Activated T-cell treated with anti-CD3 and anti-CD28 coated beads, Interleukin-2, amount 50 U/mL, for 24 hours (primary cell): ENCODE measurements around the gene PRAF2.

Experiments
- DNase-seq: peaks from one replicate; pipeline ENCODE4 v3.0.0-alpha.2; 2020
- H3K27ac Mint-ChIP-seq: 2 replicates; pipeline ENCODE4 v1.8.0; 2020; ENCODE audit warnings: mild to moderate bottlenecking, mixed read lengths
- H3K27me3 Mint-ChIP-seq: 2 replicates; pipeline ENCODE4 v1.8.0; 2020; ENCODE audit warnings: mixed read lengths
- H3K36me3 Mint-ChIP-seq: 2 replicates; pipeline ENCODE4 v1.8.0; 2020; ENCODE audit warnings: low read depth, mixed read lengths
- H3K4me1 Mint-ChIP-seq: 2 replicates; pipeline ENCODE4 v1.8.0; 2020; ENCODE audit warnings: low read depth, mixed read lengths
- H3K4me3 Mint-ChIP-seq: 2 replicates; pipeline ENCODE4 v1.8.0; 2020; ENCODE audit warnings: mild to moderate bottlenecking, moderate library complexity, mixed read lengths
- H3K9me3 Mint-ChIP-seq: 2 replicates; pipeline ENCODE4 v1.8.0; 2020; ENCODE audit warnings: mixed read lengths

The PRAF2 gene

DNA sequence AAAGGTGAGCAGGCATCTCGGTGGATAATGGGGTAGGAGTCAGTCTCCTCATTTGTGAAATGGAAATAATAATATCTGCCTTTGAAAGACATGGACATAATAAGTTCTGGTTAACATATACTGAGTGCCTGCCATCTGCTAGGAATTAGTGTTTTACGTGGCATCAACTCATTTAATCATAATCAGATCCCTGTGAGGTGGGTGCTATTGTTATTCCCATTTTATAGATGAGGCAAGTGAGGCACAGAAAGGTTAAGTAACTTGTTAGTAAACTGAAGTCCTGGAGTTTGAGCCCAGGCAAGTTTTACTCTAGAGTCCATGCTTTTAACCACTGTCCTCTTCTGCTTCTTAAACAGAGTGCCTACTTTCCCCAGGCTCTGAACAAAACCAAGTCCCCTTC, 7.5 kb downstream of the PRAF2 start:
- H3K9me3 Mint-ChIP-seq, result no peaks in the 10 kb centered on the region
- H3K27ac Mint-ChIP-seq, result no peak overlapping the region
- peaks cover 5% of the 10 kb centered on the region for H3K27me3 Mint-ChIP-seq
- no peaks in the 10 kb centered on the region for H3K4me1 Mint-ChIP-seq
- peaks cover 13% of the 10 kb centered on the region for H3K36me3 Mint-ChIP-seq
- no peak overlapping the region for H3K4me3 Mint-ChIP-seq
- DNase-seq, result no peak

GRCh38 chrX:49064735-49065134, 9.1 kb downstream of the PRAF2 start:
- DNase-seq, result no peak
- Mint-ChIP-seq H3K4me1 (no peaks in the 10 kb centered on the region), H3K9me3 (no peaks in the 10 kb centered on the region), H3K27me3 (peaks cover 5% of the 10 kb centered on the region), H3K27ac (no peak overlapping the region), H3K4me3 (no peak overlapping the region), H3K36me3 (peaks cover 8% of the 10 kb centered on the region)

- Mint-ChIP-seq H3K9me3 (no peaks in the 10 kb centered on the region), H3K27ac (no peak overlapping the region), H3K4me3 (no peak overlapping the region), H3K36me3 (peaks cover 6% of the 10 kb centered on the region), H3K4me1 (no peaks in the 10 kb centered on the region), H3K27me3 (peaks cover 5% of the 10 kb centered on the region)
- DNase-seq, result no peak
These were observed 9.5 kb downstream of the PRAF2 start for GRCh38 chrX:49064303-49064702.

GRCh38 chrX:49063715-49064114, 10.1 kb downstream of the PRAF2 start:
- DNase-seq, result no peak
- Mint-ChIP-seq H3K27me3 (peaks cover 5% of the 10 kb centered on the region), H3K4me3 (no peak overlapping the region)

DNA sequence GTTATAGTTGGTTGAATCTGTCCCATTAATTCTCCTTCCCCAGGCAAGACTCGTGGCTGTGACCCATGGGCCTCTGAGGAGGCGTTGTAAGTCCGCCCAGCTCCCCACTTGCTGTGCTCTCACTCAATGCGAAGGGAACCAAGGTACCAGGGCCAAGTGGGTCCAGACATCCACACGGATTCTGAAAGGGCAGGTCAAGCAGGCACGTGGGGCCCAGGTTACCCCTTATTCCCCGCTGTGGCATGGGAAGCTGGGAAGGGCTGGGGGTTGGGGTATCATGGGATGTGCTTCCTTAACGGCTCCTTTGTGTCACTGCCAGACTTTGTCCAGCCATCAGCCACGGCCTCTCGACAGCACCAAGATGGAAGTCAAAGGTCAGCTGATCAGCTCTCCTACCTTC, 11.9 kb downstream of the PRAF2 start:
- no peak overlapping the region for H3K4me3 Mint-ChIP-seq

More at GRCh38 chrX:49063715-49064114, 10.1 kb downstream of the PRAF2 start:
- Mint-ChIP-seq H3K36me3 (peaks cover 6% of the 10 kb centered on the region), H3K9me3 (no peaks in the 10 kb centered on the region), H3K4me1 (no peaks in the 10 kb centered on the region), H3K27ac (no peak overlapping the region)

GRCh38 chrX:49061490-49061889, 12.3 kb downstream of the PRAF2 start:
- no peak overlapping the region for H3K27ac Mint-ChIP-seq
- peaks cover 4% of the 10 kb centered on the region for H3K36me3 Mint-ChIP-seq
- no peak for DNase-seq
- no peaks in the 10 kb centered on the region for H3K9me3 Mint-ChIP-seq
- H3K4me3 Mint-ChIP-seq, result no peak overlapping the region
- H3K27me3 Mint-ChIP-seq, result peaks cover 6% of the 10 kb centered on the region
- H3K4me1 Mint-ChIP-seq, result peaks cover 3% of the 10 kb centered on the region

More for the DNA sequence above, 11.9 kb downstream of the PRAF2 start:
- no peak for DNase-seq
- Mint-ChIP-seq H3K27me3 (peaks cover 6% of the 10 kb centered on the region), H3K9me3 (no peaks in the 10 kb centered on the region), H3K27ac (no peak overlapping the region), H3K4me1 (no peaks in the 10 kb centered on the region), H3K36me3 (peaks cover 4% of the 10 kb centered on the region)

GRCh38 chrX:49060914-49061313, 12.9 kb downstream of the PRAF2 start:
- Mint-ChIP-seq H3K4me1 (peaks cover 5% of the 10 kb centered on the region), H3K4me3 (no peak overlapping the region), H3K27me3 (peaks cover 9% of the 10 kb centered on the region), H3K9me3 (no peaks in the 10 kb centered on the region), H3K27ac (no peak overlapping the region), H3K36me3 (peaks cover 4% of the 10 kb centered on the region)
- DNase-seq, result no peak

DNA sequence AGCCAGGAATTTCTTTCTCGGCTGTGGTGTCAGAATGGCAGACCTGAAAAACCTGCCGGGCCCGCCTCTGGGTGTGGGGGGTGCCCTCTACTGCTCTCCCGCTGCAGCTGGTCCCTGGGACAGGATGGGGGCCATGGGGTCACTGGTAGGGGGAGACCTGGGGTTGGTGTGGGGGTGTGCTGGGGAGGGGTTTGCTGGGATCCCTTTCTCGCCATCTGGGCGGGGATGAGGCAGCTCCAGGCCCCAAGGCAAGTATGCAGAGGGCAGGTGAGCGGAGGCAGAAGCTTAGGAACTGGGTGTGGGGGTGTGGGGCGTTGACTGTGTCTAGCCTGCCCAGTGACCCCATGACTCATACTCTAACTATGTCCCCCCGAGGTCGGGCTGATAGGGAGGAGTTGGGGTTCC, 14.1 kb downstream of the PRAF2 start:
- no peaks in the 10 kb centered on the region for H3K9me3 Mint-ChIP-seq
- DNase-seq, result no peak

DNA sequence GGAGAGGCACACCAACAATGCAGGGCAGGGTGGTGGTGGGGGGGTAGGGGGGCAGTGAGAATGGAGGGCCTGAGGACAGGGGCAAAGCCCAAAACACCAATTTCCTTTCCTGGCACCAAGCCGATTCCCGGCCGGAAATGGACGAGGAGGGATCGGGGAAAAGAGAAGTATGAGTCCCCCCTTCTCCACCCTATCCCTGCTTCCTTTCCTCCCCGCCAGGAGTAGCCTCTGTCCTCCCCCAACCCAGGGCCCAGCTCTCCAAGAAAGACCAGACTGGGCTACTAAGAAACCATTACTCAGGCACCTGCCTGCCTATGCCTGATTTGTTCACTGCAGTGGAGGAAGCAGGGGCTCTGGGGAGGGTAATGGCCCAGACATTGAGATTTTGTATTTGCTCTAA, 14.6 kb downstream of the PRAF2 start:
- Mint-ChIP-seq H3K4me1 (peaks cover 21% of the 10 kb centered on the region), H3K36me3 (no peaks in the 10 kb centered on the region), H3K4me3 (no peak overlapping the region), H3K9me3 (no peaks in the 10 kb centered on the region), H3K27me3 (peaks cover 20% of the 10 kb centered on the region), H3K27ac (no peak overlapping the region)
- no peak for DNase-seq

More for the DNA sequence above, 14.1 kb downstream of the PRAF2 start:
- peaks cover 16% of the 10 kb centered on the region for H3K4me1 Mint-ChIP-seq
- H3K4me3 Mint-ChIP-seq, result no peak overlapping the region
- peaks cover 2% of the 10 kb centered on the region for H3K36me3 Mint-ChIP-seq
- H3K27me3 Mint-ChIP-seq, result peaks cover 16% of the 10 kb centered on the region
- H3K27ac Mint-ChIP-seq, result no peak overlapping the region

GRCh38 chrX:49058794-49059193, 15.0 kb downstream of the PRAF2 start, which contains the start of gene CCDC120:
TSS of gene CCDC120 (plus strand) at chrX:49058999. CDS start at chrX:49062042, 3,043 bp downstream.
- H3K9me3 Mint-ChIP-seq, result no peaks in the 10 kb centered on the region
- H3K36me3 Mint-ChIP-seq, result no peaks in the 10 kb centered on the region
- H3K27me3 Mint-ChIP-seq, result peaks cover 24% of the 10 kb centered on the region
- no peak for DNase-seq
- H3K4me3 Mint-ChIP-seq, result no peak within 1 kb of the TSS
- H3K27ac Mint-ChIP-seq, result no peak within 1 kb of the TSS
- H3K4me1 Mint-ChIP-seq, result peaks cover 25% of the 10 kb centered on the region

GRCh38 chrX:49054073-49054762, 19.6 kb downstream of the PRAF2 start:
- H3K4me3 Mint-ChIP-seq, result peak overlapping the region; percentile 74
- DNase-seq, result no peak
- peak overlapping the region; percentile 81 for H3K27ac Mint-ChIP-seq
- no peaks in the 10 kb centered on the region for H3K9me3 Mint-ChIP-seq
- H3K36me3 Mint-ChIP-seq, result no peaks in the 10 kb centered on the region
- peaks cover 40% of the 10 kb centered on the region for H3K27me3 Mint-ChIP-seq
- peaks cover 31% of the 10 kb centered on the region for H3K4me1 Mint-ChIP-seq

DNA sequence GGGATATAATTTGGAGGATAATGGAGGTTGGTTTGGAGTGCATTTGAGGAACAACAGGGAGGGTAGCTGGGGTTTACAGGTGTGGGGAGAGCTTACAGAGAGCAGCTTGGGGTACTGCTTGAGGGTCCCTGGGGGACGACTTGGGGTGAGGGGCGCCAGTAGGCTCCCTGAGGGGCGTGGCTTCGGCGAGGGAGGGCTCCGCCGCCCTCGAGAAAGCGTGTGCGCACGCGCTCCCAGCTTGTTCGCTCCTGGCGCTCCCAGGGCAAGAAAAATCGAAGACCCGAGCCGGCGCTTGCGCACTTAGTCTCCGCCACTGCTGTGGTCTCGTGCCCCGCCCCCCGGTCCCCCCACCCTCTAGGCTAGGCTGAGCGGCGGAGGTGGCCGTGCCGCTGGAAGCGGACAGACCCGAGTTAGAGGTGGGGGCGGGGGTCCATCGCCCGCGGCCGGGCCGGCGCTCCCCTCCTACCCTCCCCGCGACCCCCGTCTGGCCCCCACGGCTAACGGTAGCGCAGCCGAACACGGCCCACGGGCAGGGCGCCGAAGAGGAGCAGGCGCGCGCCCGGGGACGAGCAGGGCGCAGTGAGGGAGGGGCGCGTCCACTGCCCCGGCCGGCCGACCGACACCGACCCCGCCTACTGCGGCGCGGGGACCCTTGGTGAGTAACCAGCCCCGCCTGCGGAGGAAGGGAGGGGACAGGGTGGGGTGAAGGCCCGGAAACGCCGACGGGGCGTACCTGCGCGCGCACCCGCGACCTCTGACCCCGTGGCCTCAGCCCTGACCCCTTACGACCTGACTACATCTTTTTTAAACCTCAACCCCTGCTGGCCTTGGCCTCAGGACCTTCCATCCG, 20.4 kb downstream of the PRAF2 start:
- peak overlapping the region; percentile 81 for H3K27ac Mint-ChIP-seq
- DNase-seq, result peak; percentile 72
- no peaks in the 10 kb centered on the region for H3K36me3 Mint-ChIP-seq
- H3K4me1 Mint-ChIP-seq, result peaks cover 31% of the 10 kb centered on the region
- H3K27me3 Mint-ChIP-seq, result peaks cover 40% of the 10 kb centered on the region
- H3K4me3 Mint-ChIP-seq, result peak overlapping the region; percentile 74
- H3K9me3 Mint-ChIP-seq, result no peaks in the 10 kb centered on the region

GRCh38 chrX:49043987-49044281, 29.9 kb downstream of the PRAF2 start:
- Mint-ChIP-seq H3K36me3 (peaks cover 18% of the 10 kb centered on the region), H3K9me3 (no peaks in the 10 kb centered on the region), H3K27ac (peak overlapping the region; percentile 87), H3K4me1 (peaks cover 33% of the 10 kb centered on the region), H3K4me3 (peak overlapping the region; percentile 92), H3K27me3 (peaks cover 12% of the 10 kb centered on the region)
- DNase-seq, result no peak

DNA sequence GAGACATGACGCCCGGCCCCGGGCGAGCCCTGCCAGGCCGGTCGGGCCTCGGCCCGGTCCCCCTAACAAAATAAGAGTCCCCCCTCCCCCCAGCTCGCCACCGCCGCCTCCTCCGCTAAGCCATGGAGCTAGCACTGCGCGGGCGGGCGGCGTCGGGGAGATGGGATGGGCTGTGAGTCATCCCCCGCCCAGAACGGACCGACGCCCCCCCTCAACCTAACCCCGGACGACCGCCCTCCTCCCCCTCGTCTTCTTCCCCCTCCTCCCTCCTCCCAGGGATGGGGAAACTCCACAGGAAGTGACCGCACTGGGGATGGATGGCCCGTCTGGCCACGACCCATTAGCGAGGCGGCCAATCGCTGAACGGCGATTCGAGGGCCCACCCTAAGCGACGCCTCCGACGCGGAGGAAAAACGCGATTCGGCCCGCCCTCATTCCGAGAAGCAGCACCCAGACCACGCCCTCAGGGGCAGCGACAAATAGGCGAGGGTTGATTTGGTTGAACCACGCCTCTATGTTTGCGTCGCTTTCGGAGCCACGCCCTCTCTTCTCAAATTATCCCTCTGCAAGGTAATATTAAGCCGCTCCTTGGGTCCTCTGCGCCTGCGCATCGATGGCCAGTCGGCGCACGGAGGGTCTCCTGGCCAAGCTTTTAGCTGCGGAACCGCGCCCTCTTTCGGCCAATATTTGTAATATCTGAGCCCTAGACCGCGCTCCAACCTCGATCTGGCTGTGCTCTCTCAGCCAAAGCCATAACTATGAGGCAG, 30.4 kb downstream of the PRAF2 start, which contains the start of gene TFE3:
TFE3 (minus strand) TSS at position 138 of the 767 bp plus-strand sequence; CDS start at position 7, 131 bp downstream.
- peak; percentile 92 for DNase-seq
- Mint-ChIP-seq H3K4me3 (peak within 1 kb of the TSS; percentile 92), H3K27me3 (peaks cover 12% of the 10 kb centered on the region), H3K27ac (peak within 1 kb of the TSS; percentile 95), H3K9me3 (no peaks in the 10 kb centered on the region), H3K4me1 (peaks cover 33% of the 10 kb centered on the region), H3K36me3 (peaks cover 24% of the 10 kb centered on the region)
